IMR-90 (cell line): ENCODE results near the gene NAA35. TPM values are rescaled to one million over a fixed set of nuclear protein-coding genes. Genes with fewer than 3 reads are reported as not detected.

ENCODE experiments used
- ATAC-seq: fragments of 200-7000 bp; cut with Tn5 transposase; 2 replicates; pipeline ENCODE4 v1.9.1; 2020; ENCODE audit warnings: low read depth, mild to moderate bottlenecking, moderate library complexity
- BruUV-seq: library from RNA; stranded (reverse); fragments of 400-500 nt; replicated peaks from 2 replicates; lab custom pipeline; 2021; lab: Mats Ljungman, UMichigan
- CTCF ChIA-PET: fragments of 300-600 bp; formaldehyde crosslinking; extraction: SDS; loops from one replicate; lab custom pipeline; 2021; ENCODE audit warnings: antibody characterized with exemption; lab: Yijun Ruan, JAX
- POLR2A ChIA-PET: fragments of 300-600 bp; sonication (Branson Sonifier 250); formaldehyde crosslinking; loops from one replicate; lab custom pipeline; 2022; ENCODE audit warnings: antibody characterized with exemption; ENCODE audit not compliant: unreplicated experiment; lab: Charles Lee
- DNase-seq: peaks from one replicate; pipeline ENCODE4 v3.0.0; 2013
- H2AFZ ChIP-seq: replicated peaks from 2 replicates; pipeline ENCODE3; 2013; ENCODE audit warnings: low read length, mild to moderate bottlenecking; ENCODE audit not compliant: poor library complexity
- H2AK5ac ChIP-seq: 2 replicates; pipeline ENCODE4 v1.6.1; 2013; ENCODE audit warnings: low read depth, low read length, inconsistent platforms
- H2AK9ac ChIP-seq: replicated peaks from 2 replicates; pipeline ENCODE3; 2013; ENCODE audit warnings: mild to moderate bottlenecking, low read depth, low read length, moderate library complexity; ENCODE audit not compliant: poor library complexity
- H2BK120ac ChIP-seq: 2 replicates; pipeline ENCODE4 v1.6.1; 2013; ENCODE audit warnings: low read depth, low read length, inconsistent platforms
- H2BK15ac ChIP-seq: 3 replicates; pipeline ENCODE4 v1.6.1; 2013; ENCODE audit warnings: low read depth, low read length, inconsistent platforms
- H2BK20ac ChIP-seq: 2 replicates; pipeline ENCODE4 v1.6.1; 2013; ENCODE audit warnings: low read depth, mild to moderate bottlenecking, inconsistent platforms, low read length, moderate library complexity
- H2BK5ac ChIP-seq: 2 replicates; pipeline ENCODE4 v1.6.1; 2013; ENCODE audit warnings: mild to moderate bottlenecking, low read depth, low read length, inconsistent platforms; ENCODE audit not compliant: poor library complexity, severe bottlenecking
- H3K14ac ChIP-seq: replicated peaks from 2 replicates; pipeline ENCODE4 v1.6.1; 2013; ENCODE audit warnings: low read depth, low read length, inconsistent platforms
- H3K18ac ChIP-seq: 2 replicates; pipeline ENCODE4 v1.6.1; 2013; ENCODE audit warnings: low read depth, low read length, control low read depth
- H3K23ac ChIP-seq: 2 replicates; pipeline ENCODE4 v1.6.1; 2013; ENCODE audit warnings: low read depth, low read length, inconsistent platforms
- H3K27ac ChIP-seq: 2 replicates; pipeline ENCODE4 v1.5.1; 2013; ENCODE audit warnings: mild to moderate bottlenecking, control low read depth, low read length; ENCODE audit not compliant: insufficient read depth
- H3K27me3 ChIP-seq: 2 replicates; pipeline ENCODE4 v1.6.1; 2013; ENCODE audit warnings: low read length; ENCODE audit not compliant: control insufficient read depth, insufficient read depth
- H3K36me3 ChIP-seq: 2 replicates; pipeline ENCODE4 v1.6.1; 2013; ENCODE audit warnings: low read length, mixed read lengths; ENCODE audit not compliant: control insufficient read depth, insufficient read depth
- H3K4ac ChIP-seq: 2 replicates; pipeline ENCODE4 v1.6.1; 2013; ENCODE audit warnings: low read depth, low read length, inconsistent platforms
- H3K4me1 ChIP-seq: 2 replicates; pipeline ENCODE4 v1.6.1; 2013; ENCODE audit warnings: low read length, mixed read lengths; ENCODE audit not compliant: control insufficient read depth, insufficient read depth
- H3K4me2 ChIP-seq: 2 replicates; pipeline ENCODE4 v1.6.1; 2013; ENCODE audit warnings: low read depth, mild to moderate bottlenecking, control low read depth, low read length, moderate library complexity
- H3K4me3 ChIP-seq: 2 replicates; pipeline ENCODE4 v1.5.1; 2013; ENCODE audit warnings: low read depth, mild to moderate bottlenecking, control low read depth, low read length, moderate library complexity; ENCODE audit not compliant: insufficient read depth
- H3K56ac ChIP-seq: 2 replicates; pipeline ENCODE4 v1.6.1; 2013; ENCODE audit warnings: low read length, inconsistent platforms; ENCODE audit not compliant: insufficient read depth; ENCODE audit errors: extremely low read depth
- H3K79me1 ChIP-seq, 2 experiments: 2 replicates each; pipeline ENCODE4 v1.6.1; 2013; ENCODE audit warnings: low read length in 2 of 2, inconsistent platforms in 1 of 2, low read depth in 1 of 2
- H3K9ac ChIP-seq: 2 replicates; pipeline ENCODE4 v1.6.1; 2013; ENCODE audit warnings: low read depth, low read length, control low read depth
- H3K9me1 ChIP-seq: 2 replicates; pipeline ENCODE4 v1.6.1; 2013; ENCODE audit warnings: low read length, inconsistent platforms; ENCODE audit not compliant: insufficient read depth
- H3K9me3 ChIP-seq: 2 replicates; pipeline ENCODE4 v1.6.1; 2013; ENCODE audit warnings: low read length; ENCODE audit not compliant: control insufficient read depth, insufficient read depth
- H4K20me1 ChIP-seq: 2 replicates; pipeline ENCODE4 v1.6.1; 2013; ENCODE audit warnings: low read length, inconsistent platforms; ENCODE audit not compliant: insufficient read depth
- H4K5ac ChIP-seq: 2 replicates; pipeline ENCODE4 v1.6.1; 2013; ENCODE audit warnings: mild to moderate bottlenecking, low read depth, low read length, control low read depth
- H4K8ac ChIP-seq, 2 experiments: 2 replicates each; pipeline ENCODE4 v1.6.1; 2013; ENCODE audit warnings: low read depth in 2 of 2, low read length in 2 of 2, control low read depth in 1 of 2, inconsistent platforms in 1 of 2
- H4K91ac ChIP-seq: 2 replicates; pipeline ENCODE4 v1.6.1; 2013; ENCODE audit warnings: low read depth, low read length, inconsistent platforms; ENCODE audit not compliant: insufficient read depth
- BHLHE40 ChIP-seq: fragments of 150-350 bp; IDR thresholded peaks from 2 replicates; pipeline ENCODE4 v1.6.1; 2016; ENCODE audit warnings: mild to moderate bottlenecking, low read depth, low read length
- CEBPB ChIP-seq: IDR thresholded peaks from 2 replicates; pipeline ENCODE4 v1.6.1; 2012; ENCODE audit warnings: low read depth, low read length, improper control_type of control experiment
- FOS ChIP-seq: fragments of 150-350 bp; IDR thresholded peaks from 2 replicates; pipeline ENCODE4 v1.6.1; 2016; ENCODE audit warnings: low read depth, low read length
- MAFK ChIP-seq: IDR thresholded peaks from 2 replicates; pipeline ENCODE4 v1.6.1; 2012; ENCODE audit warnings: low read depth, low read length, improper control_type of control experiment
- MXI1 ChIP-seq: IDR thresholded peaks from 2 replicates; pipeline ENCODE4 v1.6.1; 2012; ENCODE audit warnings: low read depth, mild to moderate bottlenecking, low read length, moderate library complexity, borderline replicate concordance
- RCOR1 ChIP-seq: IDR thresholded peaks from 2 replicates; pipeline ENCODE4 v1.6.1; 2012; ENCODE audit warnings: mild to moderate bottlenecking, low read length, improper control_type of control experiment; ENCODE audit not compliant: insufficient replicate concordance
- RFX5 ChIP-seq: IDR thresholded peaks from 2 replicates; pipeline ENCODE4 v1.8.0; 2012; ENCODE audit warnings: low read depth, mild to moderate bottlenecking, low read length, moderate library complexity
- WGBS, 2 experiments: methylation state at CpG; one replicate each; pipeline versions ENCODE4 v1.1.5 to v1.1.7; 2013; ENCODE audit warnings: missing lambda C conversion rate in 2 of 2; ENCODE audit not compliant: insufficient read length in 1 of 2; ENCODE audit errors: extremely low coverage in 2 of 2; 5-methylcytosine and 5-hydroxymethylcytosine counted together
- dilution Hi-C: fragments of 300-500 bp; cut with HindIII; formaldehyde crosslinking; loops from one replicate; pipeline ENCODE4 v1.14.3; 2018; ENCODE audit warnings: low sequenced_read_pairs; ENCODE audit not compliant: unreplicated experiment
- in situ Hi-C: fragments of 300-500 bp; cut with MboI; formaldehyde crosslinking; loops from 3 replicates; pipeline ENCODE4 v1.14.3; 2019; ENCODE audit warnings: low sequenced_read_pairs, inconsistent platforms, mixed read lengths
- intact Hi-C: fragments of 100-400 bp; cut with micrococcal nuclease; formaldehyde crosslinking; loops from 2 replicates; pipeline ENCODE4 v1.10.0; 2022
- polyA plus RNA-seq, 3 experiments: library from polyadenylated mRNA; depleted of rRNA; stranded (reverse); fragments of >200 nt; gene quantifications; 2 replicates each; pipeline ENCODE4 v1.2.3, GENCODE V29; 2012; ENCODE audit warnings: low replicate concordance in 1 of 3
- total RNA-seq: library from RNA; depleted of rRNA; stranded (reverse); fragments of >200 nt; gene quantifications from 2 replicates; pipeline ENCODE4 v1.2.3, GENCODE V29; 2012

NAA35 gene
- total and polyA plus RNA-seq, 2 of the 4 experiments (the other 2 are of a cell fraction), result 13.1 to 16.5 TPM

- peaks cover 14% of the 10 kb centered on the region for H3K9me1 ChIP-seq
- ATAC-seq (no peak), DNase-seq (no peak)
- H3K4me3 ChIP-seq, result no peak overlapping the region
- H4K8ac ChIP-seq, result no peak overlapping the region
- H3K27me3 ChIP-seq, result no peaks in the 10 kb centered on the region
- H3K14ac ChIP-seq, result no peak overlapping the region
- POLR2A ChIA-PET, result no interaction called here
- BruUV-seq, result no TSS peak
- dilution Hi-C loops, result no loop called here
- in situ Hi-C loops, result no loop called here
- no peak overlapping the region for H2BK20ac ChIP-seq
- intact Hi-C loops, result no loop called here
- H3K27ac ChIP-seq, result no peak overlapping the region
- H2BK15ac ChIP-seq, result no peak overlapping the region
- H3K4me2 ChIP-seq, result no peak overlapping the region
- no peak overlapping the region for H4K91ac ChIP-seq
- H3K23ac ChIP-seq, result no peak overlapping the region
- H3K36me3 ChIP-seq, result no peaks in the 10 kb centered on the region
- H3K4me1 ChIP-seq, result no peaks in the 10 kb centered on the region
- H2AFZ ChIP-seq, result no peak overlapping the region
- no peak overlapping the region for H2BK5ac ChIP-seq
- H4K5ac ChIP-seq, result no peak overlapping the region
- H3K18ac ChIP-seq, result no peak overlapping the region
- no peak overlapping the region for H3K56ac ChIP-seq
- peaks cover 9 to 15% of the 10 kb centered on the region in 2 experiments; a peak in 3 of 4 replicates for H3K79me1 ChIP-seq
- no peaks in the 10 kb centered on the region for H4K20me1 ChIP-seq
- TF ChIP-seq MXI1 (no peak), FOS (no peak), RFX5 (no peak), MAFK (no peak), BHLHE40 (no peak), RCOR1 (no peak), CEBPB (no peak)
- no peak overlapping the region for H3K4ac ChIP-seq
- H2AK5ac ChIP-seq, result no peak overlapping the region
- no peak overlapping the region for H2BK120ac ChIP-seq
- 83% methylated on average over 1 of the region's 3 CpGs; no CpG with 5 or more reads in 1 of the 2 experiments for WGBS, 2 experiments
- H3K9ac ChIP-seq, result no peak overlapping the region
- CTCF ChIA-PET, result no interaction called here
- no peak overlapping the region for H2AK9ac ChIP-seq
- no peaks in the 10 kb centered on the region for H3K9me3 ChIP-seq
Observed at GRCh38 chr9:86054695-86055094, 113.7 kb downstream of the NAA35 start.
